Body of pancreas (tissue), 4 donors: Measurements from ENCODE around the gene GJB4. TPM values are rescaled to one million over a fixed set of nuclear protein-coding genes. Genes with fewer than 3 reads are reported as not detected.

Source experiments
- ATAC-seq: fragments of 150-250 bp; one replicate; pipeline ENCODE4 v1.9.1; 2016
- DNase-seq, 4 donors: peaks; one replicate each; pipeline ENCODE4 v3.0.0-alpha.2; 2019
- H3K27ac ChIP-seq, 4 donors: fragments of 200-600 bp; sonication (generic); 1 replicate in 3 of 4; 2 replicates in 1 of 4; pipeline versions ENCODE4 v1.5.1 to v1.6.1; 2016 to 2019; ENCODE audit warnings: mild to moderate bottlenecking in 1 of 4, mixed read lengths in 1 of 4, moderate library complexity in 1 of 4
- H3K27me3 ChIP-seq, 2 donors: fragments of 200-600 bp; sonication (generic); one replicate each; pipeline ENCODE4 v1.6.0; 2016; ENCODE audit warnings: mild to moderate bottlenecking in 1 of 2
- H3K36me3 ChIP-seq, 2 donors: fragments of 200-600 bp; sonication (generic); replicated peaks in 1 of 2; 2 replicates each; pipeline ENCODE4 v1.5.1; 2016; ENCODE audit warnings: low read depth in 2 of 2; ENCODE audit not compliant: insufficient read depth in 1 of 2
- H3K4me1 ChIP-seq: fragments of 200-600 bp; sonication (generic); one replicate; pipeline ENCODE4 v1.6.0; 2016
- H3K4me3 ChIP-seq, 2 donors: fragments of 200-600 bp; sonication (generic); 1 replicate in 1 of 2; 2 replicates in 1 of 2; pipeline ENCODE4 v1.5.1; 2016 to 2019
- H3K9me3 ChIP-seq, 3 donors: fragments of 200-600 bp; sonication (generic); 1 replicate in 2 of 3; 2 replicates in 1 of 3; pipeline ENCODE4 v1.5.1; 2016
- CTCF ChIP-seq, 7 experiments: fragments of 450-650 bp in 4 of 7; fragments of 200-600 bp in 3 of 7; sonication (generic) in 3 of 7; IDR thresholded peaks; one replicate each; pipeline ENCODE4 v1.5.1; 2016 to 2019; ENCODE audit warnings: antibody characterized with exemption in 7 of 7
- POLR2A ChIP-seq, 3 donors: fragments of 450-650 bp; IDR thresholded peaks; one replicate each; pipeline ENCODE4 v1.6.1; 2016; ENCODE audit warnings: antibody characterized with exemption in 3 of 3, mild to moderate bottlenecking in 2 of 3
- WGBS, 2 donors: methylation state at CpG; one replicate each; pipeline ENCODE4 v1.1.5; 2017; 5-methylcytosine and 5-hydroxymethylcytosine counted together
- intact Hi-C: fragments of 100-400 bp; cut with DNase I; formaldehyde crosslinking; loops from one replicate; pipeline ENCODE4 v1.15.1; 2023
- total RNA-seq, 2 donors: library from RNA; depleted of rRNA; stranded (reverse); fragments of >200 nt; gene quantifications; one replicate each; pipeline ENCODE4 v1.1.0, GENCODE V29; 2016

Gene GJB4
- total RNA-seq, 2 donors from 2014 or later: not detected

- no peak for TF ChIP-seq CTCF (IDR thresholded peaks at IDR 0.05)
- TF ChIP-seq POLR2A (IDR thresholded peaks at IDR 0.05): no peak
- intact Hi-C loops: no loop called here
- Histone ChIP-seq H3K9me3 (no peaks in the 10 kb centered on the region), H3K36me3 (no peaks in the 10 kb centered on the region), H3K27ac (no peak overlapping the region), H3K4me1 (peaks cover 4% of the 10 kb centered on the region), H3K27me3 (no peaks in the 10 kb centered on the region), H3K4me3 (no peak overlapping the region)
- ATAC-seq (no peak), DNase-seq (no peak)
- 54 to 58% methylated on average over 5 of the region's 5 CpGs for WGBS, 2 donors
These were observed 13.9 kb upstream of the GJB4 start for GRCh38 chr1:34745666-34746065.

- TF ChIP-seq CTCF (IDR thresholded peaks at IDR 0.05): no peak
- TF ChIP-seq POLR2A (IDR thresholded peaks at IDR 0.05): no peak
- intact Hi-C loops: no loop called here
- WGBS, 2 donors: 83 to 92% methylated on average over 4 of the region's 4 CpGs
- no peak for ATAC-seq
- Histone ChIP-seq H3K27ac (no peak overlapping the region), H3K27me3 (no peaks in the 10 kb centered on the region), H3K36me3 (no peaks in the 10 kb centered on the region), H3K4me3 (no peak overlapping the region), H3K9me3 (no peaks in the 10 kb centered on the region), H3K4me1 (peaks cover 4% of the 10 kb centered on the region)
- no peak for DNase-seq
These were observed 13.4 kb upstream of the GJB4 start for GRCh38 chr1:34746101-34746500.

- Histone ChIP-seq H3K27me3 (no peaks in the 10 kb centered on the region), H3K4me3 (no peak overlapping the region), H3K36me3 (no peaks in the 10 kb centered on the region), H3K27ac (no peak overlapping the region), H3K9me3 (no peaks in the 10 kb centered on the region), H3K4me1 (peaks cover 4% of the 10 kb centered on the region)
- intact Hi-C loops: no loop called here
- TF ChIP-seq CTCF (IDR thresholded peaks at IDR 0.05) (no peak), POLR2A (IDR thresholded peaks at IDR 0.05) (no peak)
- 57 to 64% methylated on average over 18 of the region's 18 CpGs for WGBS, 2 donors
- no peak for ATAC-seq
- no peak for DNase-seq
These were observed 12.5 kb upstream of the GJB4 start for GRCh38 chr1:34746785-34747637.

- intact Hi-C loops: no loop called here
- Histone ChIP-seq H3K4me1 (no peaks in the 10 kb centered on the region), H3K27me3 (no peaks in the 10 kb centered on the region), H3K27ac (no peak overlapping the region), H3K36me3 (no peaks in the 10 kb centered on the region), H3K4me3 (no peak overlapping the region), H3K9me3 (no peaks in the 10 kb centered on the region)
- TF ChIP-seq CTCF (IDR thresholded peaks at IDR 0.05): no peak
- no peak for TF ChIP-seq POLR2A (IDR thresholded peaks at IDR 0.05)
- ATAC-seq (no peak), DNase-seq (no peak)
- WGBS, 2 donors: 59 to 64% methylated on average over 6 of the region's 6 CpGs
These were observed 11.9 kb upstream of the GJB4 start for GRCh38 chr1:34747638-34747941.

- ATAC-seq (no peak), DNase-seq (no peak)
- H3K36me3 ChIP-seq: no peaks in the 10 kb centered on the region
- H3K27ac ChIP-seq: no peak overlapping the region
- no peaks in the 10 kb centered on the region for H3K9me3 ChIP-seq
- 47 to 54% methylated on average over 8 of the region's 8 CpGs for WGBS, 2 donors
- intact Hi-C loops: no loop called here
- H3K4me3 ChIP-seq: no peak overlapping the region
- H3K4me1 ChIP-seq: no peaks in the 10 kb centered on the region
- TF ChIP-seq POLR2A (IDR thresholded peaks at IDR 0.05): no peak
- TF ChIP-seq CTCF (IDR thresholded peaks at IDR 0.05): no peak
- no peaks in the 10 kb centered on the region for H3K27me3 ChIP-seq
These were observed 9.5 kb upstream of the GJB4 start for GRCh38 chr1:34749992-34750391.
